A673 (cell line): Measurements from ENCODE around the gene PIAS3. TPM values are rescaled to one million over a fixed set of nuclear protein-coding genes. Genes with fewer than 3 reads are reported as not detected.

Experiments used
- BruUV-seq: library from RNA; stranded (reverse); fragments of 400-500 nt; replicated peaks from 2 replicates; lab custom pipeline; 2021; lab: Mats Ljungman, UMichigan
- CTCF ChIA-PET: fragments of 300-600 bp; sonication (Branson Sonifier 250); formaldehyde crosslinking; loops from one replicate; lab custom pipeline; 2022; ENCODE audit warnings: antibody characterized with exemption; lab: Charles Lee
- POLR2A ChIA-PET: fragments of 300-600 bp; sonication (Branson Sonifier 250); formaldehyde crosslinking; loops from one replicate; lab custom pipeline; 2022; ENCODE audit warnings: antibody characterized with exemption; ENCODE audit not compliant: low non-redundant PET; lab: Charles Lee
- DNase-seq: peaks from one replicate; pipeline ENCODE4 v3.0.0-alpha.2; 2015; ENCODE audit warnings: low spot score
- H3K27ac ChIP-seq: fragments of 200-600 bp; sonication (generic); 2 replicates; pipeline ENCODE4 v1.5.1; 2016; ENCODE audit warnings: mixed run types, low read depth, mild to moderate bottlenecking, mixed read lengths, antibody characterized with exemption, low read length; ENCODE audit not compliant: poor library complexity, severe bottlenecking
- H3K27me3 ChIP-seq: fragments of 200-600 bp; sonication (generic); replicated peaks from 2 replicates; pipeline ENCODE4 v1.6.1; 2017; ENCODE audit warnings: mixed run types, low read depth, mild to moderate bottlenecking, mixed read lengths, antibody characterized with exemption, low read length; ENCODE audit not compliant: insufficient read depth, poor library complexity
- H3K36me3 ChIP-seq: fragments of 200-600 bp; sonication (generic); 2 replicates; pipeline ENCODE4 v1.6.1; 2016; ENCODE audit warnings: mixed run types, mild to moderate bottlenecking, mixed read lengths, antibody characterized with exemption, low read length; ENCODE audit not compliant: insufficient read depth, poor library complexity, severe bottlenecking
- H3K4me1 ChIP-seq: fragments of 200-600 bp; sonication (generic); 2 replicates; pipeline ENCODE4 v1.6.1; 2017; ENCODE audit warnings: mixed run types, mild to moderate bottlenecking, mixed read lengths, antibody characterized with exemption, low read length; ENCODE audit not compliant: insufficient read depth, poor library complexity, severe bottlenecking
- H3K4me3 ChIP-seq: fragments of 200-600 bp; sonication (generic); 2 replicates; pipeline ENCODE4 v1.5.1; 2016; ENCODE audit warnings: low read depth, mixed run types, mild to moderate bottlenecking, mixed read lengths, low read length; ENCODE audit not compliant: poor library complexity, severe bottlenecking
- H3K9me3 ChIP-seq: fragments of 200-600 bp; sonication (generic); 2 replicates; pipeline ENCODE4 v1.6.1; 2016; ENCODE audit warnings: mixed run types, low read depth, mild to moderate bottlenecking, mixed read lengths, antibody characterized with exemption, low read length; ENCODE audit not compliant: poor library complexity, severe bottlenecking
- EZH2 ChIP-seq: fragments of 200-600 bp; sonication (generic); IDR thresholded peaks from 2 replicates; pipeline ENCODE4 v1.6.1; 2017; ENCODE audit warnings: borderline replicate concordance, low read depth, mild to moderate bottlenecking, mixed read lengths, antibody characterized with exemption, low read length; ENCODE audit not compliant: poor library complexity, severe bottlenecking
- intact Hi-C: fragments of 100-400 bp; cut with micrococcal nuclease; formaldehyde crosslinking; loops from one replicate; pipeline ENCODE4 v1.10.0; 2022; ENCODE audit not compliant: unreplicated experiment
- microRNA-seq: library from miRNA; unstranded; fragments of <30 nt; microRNA quantifications from one replicate; pipeline ENCODE4 v1.2.0, GENCODE V29; 2021
- total RNA-seq: library from RNA; stranded (reverse); gene quantifications from 2 replicates; pipeline ENCODE4 v1.2.3, GENCODE V29; 2021
- TF ChIP-seq, protein P1 (sequence below): fragments of 300-800, 200-600 bp; sonication (generic); conservative IDR thresholded peaks from 2 replicates; pipeline ENCODE4 v1.5.1; 2017; ENCODE audit warnings: low read depth, mild to moderate bottlenecking, antibody characterized with exemption, low read length, moderate library complexity, mixed read lengths

PIAS3 gene
- total RNA-seq, 1 experiment from 2014 or later = 41.8 TPM

GRCh38 chr1:145804235-145805045 lies 54.4 kb downstream of the PIAS3 start:
- Histone ChIP-seq H3K9me3 (no peaks in the 10 kb centered on the region), H3K4me1 (peaks cover 15% of the 10 kb centered on the region), H3K4me3 (no peak overlapping the region), H3K36me3 (no peaks in the 10 kb centered on the region), H3K27ac (no peak overlapping the region), H3K27me3 (no peaks in the 10 kb centered on the region)
- ChIA-PET POLR2A (no interaction called here), CTCF (no interaction called here)
- intact Hi-C loops = loop anchor here (10.0 kb wide), 1 partner anchor 50 kb away; the partner anchor contains the start of gene PIAS3
- TF ChIP-seq, protein P1, sequence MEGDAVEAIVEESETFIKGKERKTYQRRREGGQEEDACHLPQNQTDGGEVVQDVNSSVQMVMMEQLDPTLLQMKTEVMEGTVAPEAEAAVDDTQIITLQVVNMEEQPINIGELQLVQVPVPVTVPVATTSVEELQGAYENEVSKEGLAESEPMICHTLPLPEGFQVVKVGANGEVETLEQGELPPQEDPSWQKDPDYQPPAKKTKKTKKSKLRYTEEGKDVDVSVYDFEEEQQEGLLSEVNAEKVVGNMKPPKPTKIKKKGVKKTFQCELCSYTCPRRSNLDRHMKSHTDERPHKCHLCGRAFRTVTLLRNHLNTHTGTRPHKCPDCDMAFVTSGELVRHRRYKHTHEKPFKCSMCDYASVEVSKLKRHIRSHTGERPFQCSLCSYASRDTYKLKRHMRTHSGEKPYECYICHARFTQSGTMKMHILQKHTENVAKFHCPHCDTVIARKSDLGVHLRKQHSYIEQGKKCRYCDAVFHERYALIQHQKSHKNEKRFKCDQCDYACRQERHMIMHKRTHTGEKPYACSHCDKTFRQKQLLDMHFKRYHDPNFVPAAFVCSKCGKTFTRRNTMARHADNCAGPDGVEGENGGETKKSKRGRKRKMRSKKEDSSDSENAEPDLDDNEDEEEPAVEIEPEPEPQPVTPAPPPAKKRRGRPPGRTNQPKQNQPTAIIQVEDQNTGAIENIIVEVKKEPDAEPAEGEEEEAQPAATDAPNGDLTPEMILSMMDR = no peak
- TF ChIP-seq EZH2 = no peak
- no TSS peak for BruUV-seq
- no peak for DNase-seq

DNA sequence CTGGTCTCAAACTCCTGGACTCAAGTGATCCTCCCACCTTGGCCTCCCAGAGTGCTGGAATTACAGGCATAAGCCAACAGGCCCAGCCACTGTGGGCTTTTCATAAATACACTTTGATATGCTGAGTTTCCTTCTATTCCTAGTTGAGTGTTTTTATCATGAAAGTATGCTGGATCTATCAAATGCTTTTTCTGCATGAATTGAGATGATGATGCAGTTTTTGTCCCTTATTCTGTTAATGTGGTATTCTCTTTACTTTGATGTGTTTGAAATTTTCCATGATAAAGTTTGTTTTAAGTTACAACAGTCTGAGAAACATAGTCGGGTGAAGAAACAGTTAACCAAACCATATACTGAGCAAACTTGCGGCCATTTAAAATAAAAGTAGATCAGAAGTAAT lies 59.1 kb downstream of the PIAS3 start:
- Histone ChIP-seq H3K27me3 (no peaks in the 10 kb centered on the region), H3K36me3 (peaks cover 5% of the 10 kb centered on the region), H3K4me3 (no peak overlapping the region), H3K9me3 (peaks cover 30% of the 10 kb centered on the region), H3K27ac (no peak overlapping the region), H3K4me1 (peaks cover 15% of the 10 kb centered on the region)
- TF ChIP-seq, protein P1 = no peak
- no peak for TF ChIP-seq EZH2
- BruUV-seq = no TSS peak
- CTCF ChIA-PET = no interaction called here
- POLR2A ChIA-PET = interaction anchor here (0.7 kb wide), 1 partner anchor 41 kb away, joined by 4 read pairs; no protein-coding TSS in a partner anchor
- no peak for DNase-seq
- intact Hi-C loops = loop anchor here (10.0 kb wide), 1 partner anchor 55 kb away; the partner anchor contains the start of gene PIAS3

Small RNA genes within 50 kb of the gene (microRNA-seq; reads per million reads assigned to microRNA genes)
- 2.2 reads per million for gene MIR6736

Other genes starting within 250 kb of the PIAS3 start
- gene PDZK1, start 151.7 kb downstream of the PIAS3 start, total RNA-seq = 0.39 and 0.52 TPM in 2 replicates
- not detected in 2 replicates for gene CD160, start 139.6 kb downstream of the PIAS3 start, total RNA-seq
- 15.3 and 18.0 TPM in 2 replicates for gene RNF115, start 35.0 kb downstream of the PIAS3 start, total RNA-seq
- gene POLR3C, start 34.9 kb downstream of the PIAS3 start, total RNA-seq = 49.6 and 50.3 TPM in 2 replicates
- 3.4 and 6.6 TPM in 2 replicates for gene NUDT17, start 13.5 kb downstream of the PIAS3 start, total RNA-seq
- not detected in 2 replicates for gene ANKRD35, start 26.8 kb upstream of the PIAS3 start, total RNA-seq
- 1.1 and 1.2 TPM in 2 replicates for gene ITGA10, start 51.0 kb upstream of the PIAS3 start, total RNA-seq
- gene PEX11B, start 59.6 kb upstream of the PIAS3 start, total RNA-seq = 22.1 and 22.4 TPM in 2 replicates
- 255 and 276 TPM in 2 replicates for gene RBM8A, start 68.4 kb upstream of the PIAS3 start, total RNA-seq
- gene LIX1L, start 98.9 kb upstream of the PIAS3 start, total RNA-seq = 39.6 and 40.1 TPM in 2 replicates
- 1.6 and 2.2 TPM in 2 replicates for gene ANKRD34A, start 105.5 kb upstream of the PIAS3 start, total RNA-seq
- gene POLR3GL, start 105.6 kb upstream of the PIAS3 start, total RNA-seq = 8.5 and 11.6 TPM in 2 replicates
- gene TXNIP, start 137.5 kb upstream of the PIAS3 start, total RNA-seq = 27.3 and 36.4 TPM in 2 replicates
- 0.24 and 0.31 TPM in 2 replicates for gene HJV, start 162.7 kb upstream of the PIAS3 start, total RNA-seq